Bronchial epithelial cell (primary cell): ENCODE results near the gene RDH14. TPM values are rescaled to one million over a fixed set of nuclear protein-coding genes. Genes with fewer than 3 reads are reported as not detected.

Experiments used
- DNase-seq: peaks from one replicate; pipeline ENCODE4 v3.0.0-alpha.2; 2010; ENCODE audit warnings: low read depth
- FAIRE-seq: peaks from 2 replicates; lab custom pipeline; 2011; peaks lifted over from hg19 to GRCh38; lab: Jason Lieb, UNC
- H3K27me3 ChIP-seq: 2 replicates; pipeline ENCODE4 v1.5.1; 2011; ENCODE audit warnings: low read length; ENCODE audit not compliant: control insufficient read depth, insufficient read depth
- H3K36me3 ChIP-seq: 2 replicates; pipeline ENCODE4 v1.5.1; 2011; ENCODE audit warnings: low read length; ENCODE audit not compliant: control insufficient read depth, insufficient read depth
- H3K4me3 ChIP-seq: 2 replicates; pipeline ENCODE4 v1.5.1; 2011; ENCODE audit warnings: mild to moderate bottlenecking, low read depth, low read length, control low read depth
- total RNA-seq: library from RNA; depleted of rRNA; stranded (reverse); fragments of >200 nt; gene quantifications from 2 replicates; pipeline ENCODE4 v1.2.1, GENCODE V29; 2014
- TF ChIP-seq, protein P1 (sequence below): IDR thresholded peaks from 2 replicates; pipeline ENCODE4 v1.5.1; 2011; ENCODE audit warnings: mild to moderate bottlenecking, moderate library complexity, low read length, control low read depth, inconsistent platforms; ENCODE audit not compliant: insufficient read depth, severe bottlenecking

RDH14 gene
- total RNA-seq, 1 donor from 2014 or later = 18.2 TPM

DNA sequence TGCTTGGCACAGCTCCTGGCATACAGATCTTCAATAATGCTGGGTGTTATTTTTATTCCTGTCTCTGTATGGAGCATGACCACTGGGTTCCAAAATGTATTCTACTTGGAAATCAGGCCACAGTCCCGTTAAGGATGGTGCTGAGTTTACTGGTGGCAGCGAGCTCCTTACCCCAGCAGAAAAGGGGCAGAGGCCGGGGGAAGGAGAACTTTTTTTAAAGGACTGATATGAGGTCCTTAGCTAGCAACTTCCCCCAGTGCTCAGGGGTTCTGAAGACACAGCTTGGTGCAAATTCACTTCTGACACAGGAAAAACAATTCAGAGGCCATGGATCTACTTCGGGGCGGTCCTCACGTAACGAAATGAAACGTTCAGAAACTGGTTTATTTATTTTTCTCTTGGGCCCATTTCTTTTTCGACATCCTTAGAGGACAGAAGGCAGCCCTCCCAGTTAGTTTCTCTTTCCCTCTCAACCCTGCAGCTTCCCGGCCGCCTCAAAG, 872 bp downstream of the RDH14 start:
- H3K4me3 ChIP-seq = peak overlapping the region; percentile 95
- H3K27me3 ChIP-seq = no peaks in the 10 kb centered on the region
- TF ChIP-seq, protein P1, sequence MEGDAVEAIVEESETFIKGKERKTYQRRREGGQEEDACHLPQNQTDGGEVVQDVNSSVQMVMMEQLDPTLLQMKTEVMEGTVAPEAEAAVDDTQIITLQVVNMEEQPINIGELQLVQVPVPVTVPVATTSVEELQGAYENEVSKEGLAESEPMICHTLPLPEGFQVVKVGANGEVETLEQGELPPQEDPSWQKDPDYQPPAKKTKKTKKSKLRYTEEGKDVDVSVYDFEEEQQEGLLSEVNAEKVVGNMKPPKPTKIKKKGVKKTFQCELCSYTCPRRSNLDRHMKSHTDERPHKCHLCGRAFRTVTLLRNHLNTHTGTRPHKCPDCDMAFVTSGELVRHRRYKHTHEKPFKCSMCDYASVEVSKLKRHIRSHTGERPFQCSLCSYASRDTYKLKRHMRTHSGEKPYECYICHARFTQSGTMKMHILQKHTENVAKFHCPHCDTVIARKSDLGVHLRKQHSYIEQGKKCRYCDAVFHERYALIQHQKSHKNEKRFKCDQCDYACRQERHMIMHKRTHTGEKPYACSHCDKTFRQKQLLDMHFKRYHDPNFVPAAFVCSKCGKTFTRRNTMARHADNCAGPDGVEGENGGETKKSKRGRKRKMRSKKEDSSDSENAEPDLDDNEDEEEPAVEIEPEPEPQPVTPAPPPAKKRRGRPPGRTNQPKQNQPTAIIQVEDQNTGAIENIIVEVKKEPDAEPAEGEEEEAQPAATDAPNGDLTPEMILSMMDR = no peak
- DNase-seq (no peak), FAIRE-seq (no peak)
- peaks cover 1% of the 10 kb centered on the region for H3K36me3 ChIP-seq

- Histone ChIP-seq H3K4me3 (no peak overlapping the region), H3K27me3 (no peaks in the 10 kb centered on the region), H3K36me3 (no peaks in the 10 kb centered on the region)
- TF ChIP-seq, protein P1 = no peak
- no peak for DNase-seq
- FAIRE-seq = no peak
Observed at GRCh38 chr2:18558458-18558857, 2.0 kb downstream of the RDH14 start.

DNA sequence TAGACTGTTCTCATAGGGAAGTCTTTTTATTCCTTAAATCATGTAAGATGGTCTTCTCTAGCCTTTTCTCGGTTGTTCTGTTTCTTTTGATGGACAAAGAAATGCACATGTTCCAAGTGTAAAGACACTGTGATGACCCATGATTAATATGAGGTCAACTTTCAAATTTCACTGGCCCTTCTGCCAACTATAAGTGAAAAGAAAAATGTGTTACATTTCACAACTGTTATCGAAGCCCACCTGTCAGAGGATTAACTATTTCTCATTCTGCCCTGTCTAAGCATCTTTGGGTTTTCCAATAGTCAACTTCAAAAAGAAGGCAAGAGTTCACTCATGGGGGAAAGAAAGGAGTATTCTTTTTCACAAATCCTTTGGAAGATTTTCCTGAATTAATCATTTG, 3.3 kb downstream of the RDH14 start:
- no peak overlapping the region for H3K4me3 ChIP-seq
- DNase-seq (no peak), FAIRE-seq (no peak)
- no peaks in the 10 kb centered on the region for H3K36me3 ChIP-seq
- H3K27me3 ChIP-seq = no peaks in the 10 kb centered on the region
- TF ChIP-seq, protein P1 = no peak

- Histone ChIP-seq H3K27me3 (no peaks in the 10 kb centered on the region), H3K36me3 (no peaks in the 10 kb centered on the region), H3K4me3 (no peak overlapping the region)
- TF ChIP-seq, protein P1 = no peak
- DNase-seq (peak; percentile 34), FAIRE-seq (no peak)
Observed at GRCh38 chr2:18552351-18553077, 7.9 kb downstream of the RDH14 start.

- no peak for FAIRE-seq
- TF ChIP-seq, protein P1 = no peak
- no peak for DNase-seq
- no peaks in the 10 kb centered on the region for H3K36me3 ChIP-seq
- no peak overlapping the region for H3K4me3 ChIP-seq
- no peaks in the 10 kb centered on the region for H3K27me3 ChIP-seq
Observed at GRCh38 chr2:18551623-18552022, 8.8 kb downstream of the RDH14 start.

- no peaks in the 10 kb centered on the region for H3K36me3 ChIP-seq
- DNase-seq (peak; percentile 92), FAIRE-seq (no peak)
- TF ChIP-seq, protein P1 = no peak
- H3K4me3 ChIP-seq = no peak overlapping the region
- H3K27me3 ChIP-seq = no peaks in the 10 kb centered on the region
Observed at GRCh38 chr2:18551169-18551568, 9.3 kb downstream of the RDH14 start.
